ENCODE data around the gene UBXN4. TPM values are rescaled to one million over a fixed set of nuclear protein-coding genes. Genes with fewer than 3 reads are reported as not detected.
A peak's percentile ranks its signal among the peaks of the same experiment; 100 is the strongest.

UBXN4 gene
- total and polyA plus RNA-seq, 2 of the 13 experiments (the other 11 are each of a cell fraction or from before 2014, with no cell fraction given) = 74.2 to 104 TPM

- ATAC-seq = no peak
- FAIRE-seq = no peak
- Histone ChIP-seq H3K36me3 (replicated peaks in 1 of 2; ENCODE audit: control insufficient read depth in 1 of 2, insufficient read depth in 2 of 2, low read length in 2 of 2) (peaks cover 0 to 10% of the 10 kb centered on the region in 2 experiments; a peak in 2 of 5 replicates), H3K9ac (ENCODE audit: insufficient read depth, low read depth, low read length) (no peak overlapping the region), H3K4me3 (replicated peaks in 1 of 3; ENCODE audit: insufficient read depth in 1 of 3, low read depth in 2 of 3, low read length in 3 of 3) (no peak overlapping the region), H4K20me1 (ENCODE audit: insufficient read depth, low read length) (peaks cover 32% of the 10 kb centered on the region), H3K4me2 (ENCODE audit: low read depth, low read length) (peak overlapping the region; percentile 34), H3K9me3 (ENCODE audit: low read length) (no peaks in the 10 kb centered on the region), H3K4me1 (ENCODE audit: insufficient read depth, low read length) (peaks cover 20% of the 10 kb centered on the region), H2AFZ (ENCODE audit: low read length) (peak overlapping the region; percentile 78), H3K27me3 (ENCODE audit: control insufficient read depth in 1 of 2, insufficient read depth in 2 of 2, low read length in 2 of 2) (no peaks in the 10 kb centered on the region; a peak in 1 of 5 replicates), H3K27ac (ENCODE audit: extremely low read length, insufficient read depth, low read length) (no peak overlapping the region), H3K79me2 (ENCODE audit: insufficient read depth, low read length) (peaks cover 38% of the 10 kb centered on the region)
- 83% methylated on average over 11 of the region's 11 CpGs for WGBS (ENCODE audit: low lambda C conversion rate)
- no peak for DNase-seq (ENCODE audit: low spot score)
- intact Hi-C loops (cut with micrococcal nuclease; ENCODE audit: unreplicated experiment) = loop anchor here (2.0 kb wide), 1 partner anchor 210 kb away; the partner anchor contains the start of genes R3HDM1 and ZRANB3
- no TSS peak for BruUV-seq (replicated peaks)
- CTCF ChIA-PET (ENCODE audit: low intra/inter-chr PET ratio, low total read pairs) = no interaction called here
- POLR2A ChIA-PET = interaction anchor here (0.7 to 1.0 kb wide), 6 partner anchors 15 to 823 kb away, joined by 3 to 5 read pairs (median 4); partner anchors contain the start of genes CCNT2 and ZRANB3
- TF ChIP-seq SIN3A (IDR thresholded peaks at IDR 0.05; ENCODE audit: borderline replicate concordance, low read depth, low read length) (0 out of 2 replicates have a peak, but pooled peaks have one; percentile 3), KLF9 (CRISPR knock-in tag; IDR thresholded peaks at IDR 0.05; ENCODE audit: low read depth) (no peak), MBNL3 (CRISPR knock-in tag; conservative IDR thresholded peaks at IDR 0.05) (0 out of 2 replicates have a peak, but pooled peaks have one; percentile 42), RAD21 (CRISPR knock-in tag; IDR thresholded peaks at IDR 0.05) (0 out of 2 replicates have a peak, but pooled peaks have one; percentile 7), ZNF646 (CRISPR knock-in tag; IDR thresholded peaks at IDR 0.05) (no peak), NR2C2 (CRISPR knock-in tag; IDR thresholded peaks at IDR 0.05; ENCODE audit: borderline replicate concordance) (no peak), NFE2L2 (IDR thresholded peaks at IDR 0.05; ENCODE audit: low read length) (peak; percentile 35; the same call in 1 of the 2 replicates)
- in situ Hi-C loops (cut with HindIII; ENCODE audit: extremely low pct_ligation_motif_present, low pct_unique_long_range_greater_than_20kb) = no loop called here
These were observed 636 bp upstream of the UBXN4 start for GRCh38 chr2:135741043-135741394.

Data from HepG2 (cell line).